Raji (cell line): ENCODE measurements around the gene MOB3B.

Experiments
- POLR2A ChIP-seq: IDR thresholded peaks from 2 replicates; pipeline ENCODE4 v1.6.1; 2011; ENCODE audit warnings: low read depth, low read length, control low read depth; ENCODE audit not compliant: insufficient read depth

The MOB3B gene

DNA sequence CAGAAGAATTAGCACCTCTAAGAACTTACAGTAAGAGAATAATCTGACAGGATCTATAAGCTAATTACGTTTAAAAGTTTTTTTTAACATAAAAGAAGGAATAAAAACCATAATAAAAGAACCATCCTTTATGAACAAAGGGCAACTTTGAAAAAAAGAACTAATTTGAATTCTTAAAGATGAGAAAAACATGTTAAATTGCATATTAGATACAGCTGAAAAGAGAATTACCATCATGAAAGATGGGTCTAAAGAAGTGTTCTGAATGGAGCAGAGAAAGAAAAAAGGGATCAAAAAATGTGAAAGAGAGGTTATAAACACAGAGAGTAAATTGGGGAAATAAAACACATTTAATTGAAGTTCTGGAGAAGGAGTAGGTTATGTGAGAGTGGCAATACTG lies 51.3 kb downstream of the MOB3B start:
- no peak for TF ChIP-seq POLR2A

DNA sequence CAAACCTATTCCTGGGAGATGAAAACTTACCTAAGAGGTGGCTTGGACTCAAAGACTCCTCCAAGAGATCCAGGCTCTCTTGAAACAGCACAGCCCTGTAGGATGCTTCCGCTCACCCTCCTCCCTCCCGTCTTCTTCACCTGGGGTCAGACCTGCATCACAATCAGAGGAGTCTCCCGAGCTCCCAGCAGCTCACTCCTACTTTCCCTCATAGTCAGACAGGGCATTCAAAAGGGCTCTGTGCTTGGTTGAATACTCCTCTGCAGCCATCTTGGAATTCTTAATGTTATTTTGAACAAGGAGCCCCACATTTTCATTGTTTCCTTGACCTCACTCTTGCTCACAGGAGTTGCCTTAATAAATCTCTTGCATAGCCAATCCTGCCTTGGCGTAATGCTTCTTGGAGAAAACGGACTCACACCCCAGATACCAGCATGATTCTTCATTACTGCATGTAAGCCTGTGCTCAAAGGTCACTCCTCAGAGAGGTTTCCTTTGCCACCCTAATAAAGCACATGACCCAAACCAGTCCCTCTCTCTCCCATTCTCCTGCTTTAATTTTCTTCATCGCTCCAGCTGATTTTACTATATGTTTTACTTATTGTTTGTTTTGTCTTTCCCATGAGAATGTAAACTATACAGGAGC lies 52.6 kb downstream of the MOB3B start:
- no peak for TF ChIP-seq POLR2A

DNA sequence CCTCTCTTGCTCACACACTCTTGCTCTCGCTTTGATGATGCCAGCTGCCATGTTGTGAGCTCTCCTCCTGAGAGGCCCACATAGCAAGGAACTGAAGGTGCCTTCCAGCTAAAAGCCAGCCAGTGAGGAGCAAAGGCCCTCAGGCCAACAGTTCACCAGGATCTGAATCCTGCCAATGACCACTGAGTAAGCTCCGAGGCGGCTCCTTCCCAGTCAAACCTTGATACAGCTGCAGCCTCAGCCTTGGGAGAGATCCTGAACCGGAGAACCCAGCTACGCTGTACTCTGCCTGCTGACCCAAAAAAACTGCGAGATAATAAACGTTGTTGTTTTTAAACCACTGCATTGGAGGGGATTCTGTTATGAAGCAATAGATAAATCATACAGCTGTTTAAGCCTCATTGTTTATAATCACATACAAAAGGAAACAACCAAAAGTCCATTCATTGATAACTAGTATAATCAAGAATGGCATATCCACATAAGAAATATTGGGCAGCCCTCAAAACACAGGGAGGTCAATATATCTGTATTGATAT lies 54.5 kb downstream of the MOB3B start:
- TF ChIP-seq POLR2A = no peak

DNA sequence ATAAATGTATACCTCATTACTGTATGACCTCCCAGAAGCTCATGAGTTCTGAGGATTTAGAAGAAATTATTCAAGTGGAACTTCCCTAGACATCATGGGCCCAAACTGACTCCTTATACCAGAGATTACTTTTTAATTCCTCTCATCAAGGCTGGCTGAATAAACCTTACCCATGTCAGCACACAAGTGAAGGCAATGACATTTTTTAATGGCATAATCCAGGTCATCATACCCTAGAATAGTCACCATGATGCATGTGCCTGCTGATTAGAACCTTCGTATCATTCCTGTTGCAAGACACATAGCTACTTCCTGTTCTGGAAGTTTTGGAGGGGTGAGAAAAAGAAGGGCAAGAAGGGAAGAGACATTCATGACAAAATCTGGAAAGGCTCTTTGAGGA lies 55.3 kb downstream of the MOB3B start:
- no peak for TF ChIP-seq POLR2A

DNA sequence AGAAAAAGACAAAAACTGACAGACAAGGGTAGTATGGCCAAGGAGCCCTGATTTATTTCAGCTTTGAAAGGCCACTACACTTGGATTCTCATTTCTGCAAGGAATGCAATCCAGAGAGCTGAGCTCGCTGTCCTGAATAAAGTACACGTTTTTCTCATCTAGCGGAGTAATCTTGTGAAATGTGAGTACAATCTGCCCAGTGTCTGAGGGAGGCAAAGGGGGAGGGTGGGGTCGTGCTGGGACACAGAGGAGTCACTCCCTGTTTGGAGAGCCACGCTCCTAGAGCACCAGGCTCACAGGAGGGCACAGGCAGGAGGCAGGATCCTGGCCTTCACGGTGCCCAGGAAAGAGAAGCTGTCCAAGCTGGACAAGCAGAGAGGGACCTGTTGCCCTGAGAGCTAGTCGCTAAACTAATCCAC lies 56.5 kb downstream of the MOB3B start:
- TF ChIP-seq POLR2A = no peak

DNA sequence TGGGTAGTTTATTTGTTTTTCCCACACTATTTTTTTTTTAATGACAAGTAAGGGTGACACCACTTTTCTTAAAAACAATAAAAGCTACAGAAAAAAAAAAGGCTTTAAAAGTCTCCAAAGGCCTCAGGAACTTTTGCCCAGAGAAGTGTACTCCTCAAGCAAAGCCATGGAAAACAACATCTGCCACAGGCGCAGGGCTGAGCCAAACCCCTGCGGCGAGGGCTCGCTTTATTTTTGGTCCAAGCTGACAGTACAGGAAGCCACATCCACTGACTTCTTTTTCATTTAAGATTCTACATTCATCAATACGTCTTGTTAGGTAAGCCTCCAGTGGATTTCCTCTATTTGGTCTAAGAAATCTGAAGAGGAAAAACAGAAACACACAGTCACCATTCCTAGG lies 57.4 kb downstream of the MOB3B start:
- no peak for TF ChIP-seq POLR2A

DNA sequence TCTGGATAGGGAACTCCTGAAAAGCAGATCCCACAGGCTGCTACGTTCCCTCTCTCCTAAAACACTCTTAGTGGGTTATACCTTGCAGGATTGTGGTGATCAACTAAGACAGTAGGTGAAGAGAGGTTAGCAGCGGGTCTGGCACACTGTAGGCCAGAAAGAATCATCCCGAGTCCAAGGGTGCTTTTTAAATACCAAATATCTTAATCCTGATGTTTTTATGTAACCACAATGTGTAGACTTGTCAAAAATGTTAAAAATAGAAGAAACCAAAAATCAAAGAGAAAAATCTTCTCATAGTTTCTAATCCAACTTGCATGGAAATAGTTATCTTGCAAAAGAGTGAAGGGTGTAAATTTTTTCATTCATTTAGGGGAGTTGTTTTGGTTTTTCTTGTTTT lies 57.8 kb downstream of the MOB3B start:
- no peak for TF ChIP-seq POLR2A

DNA sequence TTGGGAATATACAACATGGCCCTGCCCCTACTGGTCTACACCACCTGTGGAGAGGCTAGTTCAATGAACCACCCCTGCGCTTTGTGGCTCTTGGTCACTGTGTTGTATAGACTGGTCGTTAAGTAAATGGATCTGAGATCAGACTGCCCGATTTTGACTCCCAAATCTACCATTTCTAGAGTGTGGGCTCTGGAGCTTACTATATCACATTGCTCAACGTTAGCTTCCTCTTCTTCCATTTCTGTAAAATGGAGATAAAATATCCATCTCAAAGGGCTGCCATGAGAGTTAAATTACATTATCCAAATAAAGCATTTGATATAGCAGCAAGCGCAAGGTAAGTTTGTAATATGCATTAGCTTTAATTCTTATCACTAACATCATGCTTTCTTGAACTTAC lies 58.2 kb downstream of the MOB3B start:
- no peak for TF ChIP-seq POLR2A

DNA sequence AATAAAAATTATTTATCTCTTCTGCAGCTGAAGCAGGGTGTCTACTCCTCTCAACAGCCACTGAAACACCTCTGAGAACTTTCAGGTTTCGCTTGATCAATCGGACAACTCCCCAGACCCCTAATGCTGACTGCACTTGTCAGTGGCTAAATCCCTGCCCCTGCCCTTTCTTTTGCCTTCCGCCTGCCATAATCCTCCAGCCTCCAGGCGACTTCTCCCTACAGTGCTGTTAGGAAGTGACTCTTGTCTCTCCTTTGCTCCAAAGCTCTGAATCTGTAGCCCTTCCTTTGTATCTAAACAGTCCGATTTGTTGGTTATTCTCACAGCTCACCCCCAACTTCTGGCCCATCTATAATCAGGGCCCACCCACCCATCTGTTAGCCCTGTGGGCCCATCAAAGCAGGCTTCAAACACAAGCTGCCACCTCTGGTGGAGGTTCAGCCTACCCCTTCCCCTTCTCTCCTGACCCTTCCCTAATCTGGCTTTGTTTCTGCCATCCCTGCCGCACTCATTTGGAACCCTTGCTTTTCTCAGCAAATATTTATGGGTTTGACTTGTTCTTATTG lies 59.2 kb downstream of the MOB3B start:
- no peak for TF ChIP-seq POLR2A

DNA sequence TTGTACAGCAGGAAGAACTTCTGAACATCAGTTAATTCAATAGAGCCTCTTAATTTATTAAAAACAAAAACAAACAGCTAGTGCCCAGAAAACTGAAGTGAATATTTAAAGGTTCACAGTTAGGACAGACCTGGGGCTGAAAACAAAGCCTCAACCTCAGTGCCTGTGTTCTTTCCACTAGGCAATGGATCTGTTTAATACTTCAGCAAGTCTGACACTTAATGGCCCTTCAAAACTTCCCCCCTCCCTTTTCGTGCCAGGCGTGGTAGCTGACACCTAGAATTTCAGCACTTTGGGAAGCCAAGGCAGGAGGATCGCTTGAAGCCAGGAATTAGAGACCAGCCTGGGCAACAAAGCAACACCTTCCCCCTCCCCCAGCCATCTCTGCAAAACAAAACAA lies 60.1 kb downstream of the MOB3B start:
- no peak for TF ChIP-seq POLR2A

DNA sequence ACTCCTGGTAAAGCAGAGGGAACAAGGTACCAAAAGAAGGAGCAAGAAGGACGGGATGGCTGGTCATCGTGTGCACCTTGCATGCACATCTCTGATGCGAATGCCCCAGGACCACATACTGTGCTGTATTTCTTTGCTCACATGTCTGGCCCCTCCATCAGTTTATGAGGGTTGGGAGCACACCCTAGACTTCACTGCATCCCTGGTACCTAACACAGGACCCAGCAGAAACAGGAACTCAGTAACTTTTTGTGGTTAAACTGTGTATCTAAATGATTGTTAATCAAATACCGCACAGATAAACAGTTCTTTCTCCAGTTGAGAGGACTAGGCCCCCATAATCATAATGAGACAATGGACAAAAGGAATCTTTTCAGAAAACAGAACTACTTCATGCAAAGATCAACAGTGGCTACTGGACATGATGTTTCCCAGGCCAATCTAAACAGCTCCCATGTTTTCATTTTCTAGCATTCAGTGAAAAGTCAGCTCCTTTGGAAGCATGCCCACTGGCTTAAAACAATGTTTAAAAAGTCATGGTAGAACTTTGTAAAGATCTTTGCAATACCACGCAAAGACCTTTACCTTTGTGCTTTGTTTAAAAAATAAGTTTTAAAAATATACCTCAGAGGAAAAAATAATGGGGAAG lies 61.0 kb downstream of the MOB3B start:
- TF ChIP-seq POLR2A = no peak

DNA sequence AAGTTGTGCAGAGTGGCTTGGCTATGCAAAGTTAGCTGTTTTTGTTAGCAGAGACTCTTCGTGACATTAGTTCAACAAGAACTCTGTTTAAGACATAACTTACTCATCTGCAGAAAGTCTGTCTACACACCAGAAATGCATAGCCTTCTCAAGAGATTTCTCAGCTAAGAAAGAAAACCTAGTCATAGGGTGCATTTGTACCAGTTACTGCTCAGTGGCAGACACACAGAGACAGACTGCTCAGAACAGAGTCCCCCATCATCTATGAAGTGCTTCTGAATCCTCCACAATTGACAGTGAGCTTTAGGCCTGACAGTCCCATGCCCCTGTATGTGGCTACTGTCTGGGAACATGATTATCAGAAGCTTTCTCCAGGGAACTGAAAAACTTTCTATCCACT lies 61.6 kb downstream of the MOB3B start:
- TF ChIP-seq POLR2A = no peak

DNA sequence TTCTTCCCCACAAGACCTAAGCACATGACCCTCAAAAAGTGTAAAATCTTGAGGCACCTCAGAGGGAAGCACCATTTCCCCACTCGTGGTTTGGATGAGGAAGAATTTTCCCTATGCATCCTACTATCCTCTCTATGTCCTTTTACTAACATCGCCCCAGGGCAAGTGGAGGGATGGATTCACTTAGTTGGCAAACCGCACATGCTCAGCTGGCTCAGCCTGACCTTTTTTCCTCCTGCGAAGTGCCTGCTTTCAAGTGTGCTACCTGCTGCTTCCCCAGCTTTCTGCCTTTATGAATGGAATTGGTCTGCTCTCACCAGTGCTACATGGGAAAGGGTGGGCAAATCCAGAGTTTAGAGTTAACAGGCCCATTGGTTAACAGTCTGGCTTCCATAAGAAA lies 62.1 kb downstream of the MOB3B start:
- TF ChIP-seq POLR2A = no peak

DNA sequence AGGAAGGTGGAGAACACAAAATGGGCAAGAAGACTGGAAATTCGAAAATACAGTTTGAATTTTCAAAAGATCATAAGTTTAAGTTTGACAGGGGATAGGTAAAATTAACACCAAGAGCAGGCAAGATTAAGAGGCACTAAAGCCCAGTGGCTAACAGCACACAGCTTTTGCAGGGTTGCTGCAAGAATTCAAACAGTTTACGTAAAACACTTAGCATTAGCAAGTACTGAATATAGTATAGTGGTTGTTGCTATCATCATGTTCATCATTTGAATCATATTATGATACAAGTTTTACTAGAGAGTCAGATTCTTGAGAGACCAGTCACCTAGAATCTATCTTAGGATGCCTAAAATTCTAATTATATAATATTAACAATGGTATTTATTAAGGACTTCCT lies 66.8 kb downstream of the MOB3B start:
- no peak for TF ChIP-seq POLR2A

DNA sequence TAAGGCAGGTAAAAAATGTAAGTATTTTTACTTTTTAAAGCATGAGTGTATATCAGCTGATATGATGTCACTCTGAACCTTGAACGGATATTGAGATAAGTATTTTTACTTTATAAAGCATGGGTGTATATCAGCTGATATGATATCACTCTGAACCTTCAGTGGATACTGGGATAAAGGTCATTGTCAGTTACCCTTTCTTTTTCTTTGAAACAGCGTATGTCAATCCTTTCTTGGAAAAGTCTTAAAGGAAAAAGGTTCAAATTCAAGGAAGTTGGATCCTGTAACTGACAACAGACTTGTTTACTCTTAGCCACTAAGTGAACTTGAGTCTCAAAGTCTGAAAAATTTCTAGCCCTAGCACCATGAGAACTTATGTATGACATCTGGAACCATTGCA lies 67.2 kb downstream of the MOB3B start:
- TF ChIP-seq POLR2A = no peak

DNA sequence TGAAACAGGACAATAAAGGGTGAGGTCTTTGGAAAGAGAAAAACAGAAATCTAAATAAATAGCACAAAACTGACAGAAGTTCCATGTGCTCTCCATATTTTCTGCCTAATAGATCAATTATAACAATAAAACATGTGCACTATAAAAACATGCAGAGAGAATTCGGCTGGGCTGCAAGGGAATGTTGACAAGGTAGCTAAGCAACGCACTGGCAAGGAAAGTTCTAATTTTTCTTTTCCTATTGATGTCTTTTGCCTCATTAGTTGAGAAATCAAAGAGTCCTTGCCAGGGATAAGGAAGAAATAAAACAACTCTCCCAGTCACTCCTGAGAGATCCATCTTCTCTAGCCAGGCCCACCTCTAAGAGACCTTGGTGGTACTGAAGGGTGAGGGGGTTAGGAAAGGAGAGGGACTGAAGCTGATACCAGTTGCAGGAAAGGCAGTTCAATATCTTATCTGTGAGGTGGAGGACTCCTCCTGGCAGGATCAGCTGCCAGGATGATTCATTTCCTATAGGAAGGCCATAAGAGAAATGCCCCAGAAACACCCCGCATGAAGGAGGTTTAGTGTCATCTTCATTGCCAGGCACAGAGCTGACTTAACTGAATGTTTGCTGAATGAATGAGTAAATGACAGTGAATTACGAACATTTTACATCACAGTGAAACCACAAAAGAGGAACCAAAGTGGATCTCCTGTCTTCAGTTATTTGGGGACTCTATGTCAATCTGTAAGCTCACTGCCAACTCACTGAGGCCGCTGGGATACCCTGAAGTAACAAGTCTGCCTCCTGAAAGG lies 69.2 kb downstream of the MOB3B start:
- TF ChIP-seq POLR2A = no peak

DNA sequence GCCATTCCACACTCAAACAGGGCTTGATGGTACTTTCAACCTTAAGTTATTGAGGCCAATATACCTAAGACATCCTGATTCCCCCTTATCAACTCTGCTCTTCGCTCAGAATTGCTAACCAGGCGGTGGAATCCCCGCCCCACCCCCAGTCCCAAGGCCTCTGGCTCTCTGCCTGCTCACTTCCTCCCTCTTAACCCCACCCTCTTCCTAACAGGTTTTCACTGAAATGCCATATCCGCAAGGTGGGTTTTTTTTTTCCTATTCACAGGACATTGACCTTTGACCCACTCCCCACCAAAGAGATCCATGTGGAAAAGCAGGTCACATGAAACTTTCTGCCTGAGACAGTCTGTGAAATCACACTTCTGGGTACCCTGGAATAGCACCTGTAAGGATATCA lies 72.2 kb downstream of the MOB3B start:
- TF ChIP-seq POLR2A = no peak
